Esophagus muscularis mucosa (tissue), 3 donors: ENCODE results near the gene ZDHHC22.

Source experiments
- CTCF ChIP-seq, 3 experiments: fragments of 200-600 bp in 2 of 3; fragments of 450-650 bp in 1 of 3; sonication (generic) in 2 of 3; IDR thresholded peaks; one replicate each; pipeline ENCODE4 v1.5.1; 2017 to 2019; ENCODE audit warnings: antibody characterized with exemption in 3 of 3, mild to moderate bottlenecking in 2 of 3, moderate library complexity in 1 of 3
- POLR2AphosphoS5 ChIP-seq, 2 donors: sonication (generic); formaldehyde crosslinking; IDR thresholded peaks; one replicate each; pipeline ENCODE4 v1.6.1; 2017; ENCODE audit warnings: antibody characterized with exemption in 2 of 2

- TF ChIP-seq CTCF (IDR thresholded peaks at IDR 0.05) (no peak), POLR2AphosphoS5 (IDR thresholded peaks at IDR 0.05) (no peak)
These were observed 54.6 kb downstream of the ZDHHC22 start for GRCh38 chr14:77086951-77087350.
